ENCODE measurements around the gene LAMA5.

- TF ChIP-seq POLR2AphosphoS5 (IDR thresholded peaks at IDR 0.05; ENCODE audit: low read depth, low read length) = no peak
- no peak for TF ChIP-seq TAF1 (IDR thresholded peaks at IDR 0.05; ENCODE audit: borderline replicate concordance, insufficient read depth, low read length)
- no peak for TF ChIP-seq SIN3A (IDR thresholded peaks at IDR 0.05; ENCODE audit: borderline replicate concordance, insufficient read depth, low read length)
- TF ChIP-seq REST (IDR thresholded peaks at IDR 0.05; ENCODE audit: insufficient read depth in 1 of 2, low read depth in 2 of 2, low read length in 2 of 2) = no peak
- TF ChIP-seq FOXP2 (optimal IDR thresholded peaks at IDR 0.05; ENCODE audit: borderline replicate concordance, extremely low read depth, extremely low read length, insufficient read depth) = no peak
These were observed 93.7 kb downstream of the LAMA5 start for GRCh38 chr20:62273416-62273815.

Measured in PFSK-1 (cell line).